Upper lobe of left lung (tissue), 4 donors: ENCODE measurements around the gene RPS6KA2.

Experiments used
- CTCF ChIP-seq, 6 experiments: fragments of 450-650 bp in 4 of 6; fragments of 200-600 bp in 2 of 6; sonication (generic) in 2 of 6; IDR thresholded peaks; one replicate each; pipeline ENCODE4 v1.5.1; 2016 to 2019; ENCODE audit warnings: antibody characterized with exemption in 6 of 6
- POLR2A ChIP-seq, 4 donors: fragments of 450-650 bp; IDR thresholded peaks; one replicate each; pipeline ENCODE4 v1.5.1; 2016 to 2017; ENCODE audit warnings: antibody characterized with exemption in 4 of 4, mild to moderate bottlenecking in 2 of 4
- POLR2AphosphoS5 ChIP-seq, 2 donors: sonication (generic); formaldehyde crosslinking; IDR thresholded peaks; one replicate each; pipeline ENCODE4 v1.5.1; 2017; ENCODE audit warnings: antibody characterized with exemption in 2 of 2

- TF ChIP-seq CTCF (IDR thresholded peaks at IDR 0.05) = no peak
- TF ChIP-seq POLR2A (IDR thresholded peaks at IDR 0.05) = no peak
- TF ChIP-seq POLR2AphosphoS5 (IDR thresholded peaks at IDR 0.05) = no peak
Measured at GRCh38 chr6:166561771-166562359, 65.2 kb downstream of the RPS6KA2 start.
